ENCODE data around the gene ASB2.
A peak's percentile ranks its signal among the peaks of the same experiment; 100 is the strongest.

The ASB2 gene, protein sequence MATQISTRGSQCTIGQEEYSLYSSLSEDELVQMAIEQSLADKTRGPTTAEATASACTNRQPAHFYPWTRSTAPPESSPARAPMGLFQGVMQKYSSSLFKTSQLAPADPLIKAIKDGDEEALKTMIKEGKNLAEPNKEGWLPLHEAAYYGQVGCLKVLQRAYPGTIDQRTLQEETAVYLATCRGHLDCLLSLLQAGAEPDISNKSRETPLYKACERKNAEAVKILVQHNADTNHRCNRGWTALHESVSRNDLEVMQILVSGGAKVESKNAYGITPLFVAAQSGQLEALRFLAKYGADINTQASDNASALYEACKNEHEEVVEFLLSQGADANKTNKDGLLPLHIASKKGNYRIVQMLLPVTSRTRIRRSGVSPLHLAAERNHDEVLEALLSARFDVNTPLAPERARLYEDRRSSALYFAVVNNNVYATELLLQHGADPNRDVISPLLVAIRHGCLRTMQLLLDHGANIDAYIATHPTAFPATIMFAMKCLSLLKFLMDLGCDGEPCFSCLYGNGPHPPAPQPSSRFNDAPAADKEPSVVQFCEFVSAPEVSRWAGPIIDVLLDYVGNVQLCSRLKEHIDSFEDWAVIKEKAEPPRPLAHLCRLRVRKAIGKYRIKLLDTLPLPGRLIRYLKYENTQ

GRCh38 chr14:93976477-93977057 is at the start of gene ASB2:
Gene ASB2 (minus strand): TSS chr14:93976570. CDS start chr14:93964539, 12,031 bp downstream.
- DNase-seq: no peak

DNA sequence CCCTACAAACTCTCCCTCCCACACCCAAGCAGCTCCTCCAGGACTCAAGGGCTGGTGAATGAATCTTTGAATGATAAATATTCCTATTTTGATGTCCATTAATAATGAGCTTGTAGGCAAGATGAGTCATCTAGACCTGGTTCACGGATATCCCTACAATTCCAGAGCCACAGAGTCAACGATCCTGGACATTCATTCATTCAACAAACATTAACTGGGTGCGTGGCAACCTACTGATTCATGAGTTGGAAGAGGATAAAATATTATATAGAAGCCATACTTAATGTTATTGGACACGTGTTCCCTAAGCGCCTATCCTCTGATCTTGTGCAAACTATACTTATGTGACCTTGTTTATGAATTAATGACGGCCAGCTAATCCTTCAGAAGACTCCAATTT is 49.4 kb upstream of the ASB2 start:
- no peak for DNase-seq

DNA sequence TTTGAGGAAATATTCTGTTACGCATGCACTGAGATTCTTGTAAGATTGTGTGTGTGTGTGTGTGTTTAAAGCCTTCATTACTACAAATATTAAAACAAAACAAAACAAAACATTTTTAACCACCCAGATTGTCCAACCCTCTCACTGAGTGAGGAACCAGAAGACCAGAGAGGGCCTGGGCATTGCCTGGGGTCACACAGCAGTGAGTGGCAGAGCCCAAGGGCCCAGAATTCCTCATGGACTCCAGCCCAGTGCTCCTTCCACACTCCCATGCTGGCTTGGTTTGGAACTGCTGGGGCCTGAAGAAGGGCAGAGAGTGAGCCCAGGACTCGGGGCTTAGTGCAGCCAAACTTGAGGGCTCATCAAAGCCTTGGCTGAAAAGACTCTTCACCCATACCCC is 48.2 kb upstream of the ASB2 start:
- DNase-seq: no peak

DNA sequence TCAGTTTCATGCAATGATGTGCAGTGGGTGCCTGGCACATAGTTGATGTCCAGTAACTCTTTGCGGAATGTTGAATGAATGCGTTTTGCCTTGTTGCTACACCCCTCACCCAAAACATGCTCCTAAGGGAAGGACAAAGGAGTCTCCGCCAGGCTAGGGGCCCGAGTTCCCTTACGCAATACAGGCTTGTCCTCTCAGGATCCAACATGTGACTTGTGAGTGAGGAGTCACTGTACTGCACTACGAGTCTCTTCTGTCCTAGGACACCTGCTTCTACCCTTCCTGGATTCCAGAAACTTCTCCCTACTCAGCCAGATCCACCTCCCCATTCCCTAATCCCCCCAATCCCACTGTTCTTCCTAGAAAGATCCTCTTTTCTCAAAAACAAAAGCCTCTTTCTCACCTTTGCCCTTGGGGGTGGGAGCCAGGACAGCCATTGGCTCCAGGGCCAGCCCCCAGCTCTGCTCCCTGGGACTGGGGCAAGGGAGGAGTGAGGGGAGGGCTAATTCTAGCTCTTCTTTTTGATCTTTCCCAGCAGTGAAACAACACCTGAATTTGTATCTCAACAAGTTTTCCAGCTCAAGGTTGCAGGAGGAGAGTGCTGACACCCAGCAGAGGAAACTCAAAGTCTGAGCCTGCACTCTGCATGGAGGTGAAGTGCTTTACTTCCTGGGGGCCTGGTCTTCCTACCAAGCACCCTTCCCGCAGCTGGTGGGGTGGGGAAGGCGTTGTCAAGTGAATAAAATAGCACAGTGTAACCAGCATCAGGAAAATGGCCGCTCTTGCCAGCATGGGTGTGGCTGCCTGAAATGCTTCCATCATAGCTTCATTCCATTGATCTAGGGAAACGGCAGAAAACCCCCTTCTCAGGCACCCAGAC is 46.4 kb upstream of the ASB2 start:
- no peak for DNase-seq

- peak; percentile 55 for DNase-seq
These were observed 45.2 kb upstream of the ASB2 start for GRCh38 chr14:94021416-94022157.

- no peak for DNase-seq
These were observed 44.6 kb upstream of the ASB2 start for GRCh38 chr14:94021001-94021400.

DNA sequence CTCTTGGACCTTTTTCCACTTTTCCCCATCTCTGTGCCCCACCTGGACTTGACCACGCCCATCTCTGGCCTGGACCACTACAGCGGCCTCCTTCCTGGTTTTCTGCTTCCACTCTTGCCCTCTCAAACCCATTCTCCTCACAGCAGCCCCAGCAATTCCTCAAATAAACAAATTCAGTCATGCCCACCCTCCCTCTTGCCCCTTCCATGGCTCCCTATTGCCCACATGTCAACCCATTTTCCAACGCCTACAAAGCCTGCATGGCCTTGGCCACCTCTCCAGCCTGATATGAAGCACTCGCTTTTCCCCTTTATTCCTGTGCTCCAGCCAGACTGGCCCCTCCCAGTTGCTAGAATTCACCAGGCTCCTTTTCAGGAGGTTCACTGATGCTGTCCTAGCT is 43.9 kb upstream of the ASB2 start:
- no peak for DNase-seq

- DNase-seq: no peak
These were observed 43.0 kb upstream of the ASB2 start for GRCh38 chr14:94019329-94019728.

DNA sequence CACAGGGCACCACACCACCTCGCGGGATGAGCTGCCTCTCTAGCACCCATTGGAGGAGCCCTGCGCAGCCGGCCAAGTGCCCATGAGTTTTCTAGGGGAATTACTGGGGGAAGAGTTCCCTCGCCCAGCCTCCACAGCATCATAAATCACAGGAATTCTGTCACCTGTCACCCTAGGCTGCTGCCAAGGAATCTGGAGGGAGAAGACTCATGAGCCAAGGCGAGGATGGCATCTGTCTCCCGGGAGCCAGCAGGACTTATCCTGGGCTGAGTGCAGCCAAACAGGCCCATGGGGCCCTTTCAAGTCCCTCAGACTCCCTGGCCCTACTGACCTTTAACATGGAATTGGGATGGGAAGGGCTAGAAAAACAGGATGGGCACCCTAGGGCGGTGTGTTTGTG is 41.9 kb upstream of the ASB2 start:
- DNase-seq: no peak

DNA sequence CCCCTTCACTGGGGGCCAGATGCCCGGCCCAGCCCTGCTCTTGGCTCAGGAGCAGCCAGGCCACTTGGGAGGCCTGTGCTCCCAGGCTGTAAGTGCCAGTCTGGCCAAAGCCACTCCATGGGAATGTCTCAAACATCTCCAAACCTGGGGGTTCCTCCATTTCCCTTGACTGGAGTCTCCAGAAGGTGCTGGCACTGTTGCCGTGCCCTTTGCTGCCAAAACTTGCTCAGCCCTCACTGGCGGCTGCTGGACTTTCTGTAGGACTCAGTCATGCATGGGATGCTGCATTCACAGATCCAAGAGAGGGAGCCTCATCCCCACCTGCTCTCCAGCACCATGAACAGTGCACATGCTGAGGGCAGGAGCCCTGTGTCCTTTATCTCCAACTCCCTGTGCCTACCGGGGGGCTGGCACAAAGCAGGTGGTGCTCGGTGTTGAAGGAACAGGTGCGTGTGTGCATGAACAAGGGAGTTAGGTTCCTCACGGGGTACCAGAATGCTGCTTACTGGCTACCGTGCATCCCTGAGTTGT is 40.1 kb upstream of the ASB2 start:
- DNase-seq: no peak

DNA sequence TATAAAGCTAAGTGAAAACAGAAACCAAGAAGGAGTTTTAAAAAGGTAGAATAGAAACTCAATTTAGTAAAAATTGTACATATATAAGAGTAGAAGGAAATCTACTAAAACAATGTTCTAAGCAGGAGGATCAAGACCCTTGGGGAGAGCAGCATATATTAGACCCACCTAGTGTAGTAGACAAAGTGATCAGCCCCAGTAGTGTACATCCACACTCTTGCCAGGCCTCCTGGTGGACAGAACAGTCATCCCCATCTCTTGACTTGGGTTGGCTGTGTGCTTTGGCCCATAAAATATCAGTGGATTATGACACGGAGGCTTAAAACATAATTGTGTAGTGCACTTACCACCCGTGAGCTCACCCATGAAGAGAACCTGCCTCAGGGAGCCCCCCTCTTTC is 38.9 kb upstream of the ASB2 start:
- no peak for DNase-seq

DNA sequence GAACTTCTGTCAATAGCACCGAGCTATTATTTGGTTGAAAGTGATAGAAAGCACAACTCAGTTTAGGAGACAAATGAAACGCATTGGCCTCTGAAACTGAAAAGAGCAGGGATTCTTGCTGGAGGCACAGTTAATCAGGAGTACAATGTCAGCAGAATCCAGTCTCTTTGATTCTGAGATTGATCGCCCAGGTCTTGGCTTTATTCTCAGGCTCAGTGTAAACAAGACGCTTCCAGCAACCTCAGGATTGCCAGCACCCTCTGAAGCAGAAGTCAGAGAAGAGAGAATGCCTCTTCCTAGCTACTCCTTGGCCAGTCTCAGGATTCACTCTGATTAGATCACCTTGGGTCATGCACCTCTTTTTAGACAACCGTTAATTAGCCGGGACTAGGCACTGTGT is 38.0 kb upstream of the ASB2 start:
- no peak for DNase-seq

GRCh38 chr14:94011795-94012194 is 35.4 kb upstream of the ASB2 start:
- no peak for DNase-seq

DNA sequence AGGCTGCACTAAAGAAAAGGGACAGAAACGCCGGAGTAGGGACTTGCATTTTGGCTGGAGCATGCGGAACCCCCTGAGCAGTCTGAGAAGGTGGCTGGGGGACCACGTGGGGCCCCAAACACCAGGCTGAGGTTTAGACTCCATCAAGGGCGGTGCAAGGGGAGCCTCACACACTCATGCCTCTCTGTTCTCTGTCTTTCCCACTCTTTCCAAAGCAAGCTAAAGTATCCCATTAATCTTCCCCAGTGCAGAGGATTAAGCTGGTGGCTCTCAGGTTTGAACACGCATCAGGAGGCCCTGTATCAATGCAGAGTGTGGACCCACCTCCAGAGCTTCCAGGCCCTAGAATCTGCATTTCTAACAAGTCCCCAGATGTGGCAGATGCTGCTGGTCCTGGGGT is 34.3 kb upstream of the ASB2 start:
- no peak for DNase-seq

- no peak for DNase-seq
These were observed 33.4 kb upstream of the ASB2 start for GRCh38 chr14:94009767-94010166.

DNA sequence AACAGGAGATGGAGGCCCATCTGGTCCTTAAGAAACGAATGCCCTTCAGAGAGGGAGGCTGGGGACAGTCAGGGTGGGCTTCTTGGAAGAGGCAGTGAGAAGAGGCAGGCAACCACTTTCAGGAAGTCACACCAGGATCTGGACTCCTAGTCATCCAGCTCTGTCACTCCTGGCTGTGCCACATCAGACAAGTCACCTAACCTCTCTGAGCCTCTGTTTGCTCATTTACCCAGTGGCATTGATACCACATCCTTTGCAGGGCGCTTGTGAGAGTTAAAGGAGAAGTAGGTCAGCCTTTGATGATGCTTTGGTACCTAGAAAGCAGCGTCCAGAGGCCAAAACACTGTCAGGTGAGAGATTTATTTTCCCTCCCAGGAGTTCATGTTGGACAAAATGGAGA is 31.9 kb upstream of the ASB2 start:
- DNase-seq: no peak

- DNase-seq: no peak
These were observed 29.1 kb upstream of the ASB2 start for GRCh38 chr14:94005324-94006073.

- DNase-seq: no peak
These were observed 27.6 kb upstream of the ASB2 start for GRCh38 chr14:94004015-94004414.

DNA sequence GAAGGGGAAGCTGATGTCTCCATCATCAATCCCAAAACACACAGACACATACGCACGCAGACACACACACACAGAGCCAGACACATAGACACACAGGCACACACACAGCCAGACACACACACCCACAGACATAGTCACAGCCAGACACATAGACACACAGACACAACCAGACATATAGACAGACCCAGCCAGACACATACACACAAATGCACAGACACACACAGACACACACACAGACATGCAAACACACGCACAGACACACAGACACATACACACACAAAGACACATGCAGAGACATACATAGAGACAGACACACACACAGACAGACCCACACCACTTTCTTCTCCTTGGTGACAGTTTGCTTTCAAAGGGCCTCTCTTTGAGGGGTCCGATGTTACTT is 27.0 kb upstream of the ASB2 start:
- DNase-seq: no peak

GRCh38 chr14:94001501-94002396 is 25.4 kb upstream of the ASB2 start:
- DNase-seq: peak; percentile 75

All from stimulated activated CD8-positive, alpha-beta memory T cell treated with anti-CD3 and anti-CD28 coated beads, Interleukin-4, amount 100 ng/mL, for 48 hours (primary cell).